Natural killer cell (primary cell): ENCODE data around the gene PPP3CA. TPM values are rescaled to one million over a fixed set of nuclear protein-coding genes. Genes with fewer than 3 reads are reported as not detected.

Source experiments
- ATAC-seq, 3 donors: fragments of 150-1000 bp in 2 of 3; fragments of 200-7000 bp in 1 of 3; cut with Tn5 transposase; 1 replicate in 1 of 3; 2 replicates in 2 of 3; pipeline ENCODE4 v1.10.0; 2021; ENCODE audit warnings: mild to moderate bottlenecking in 2 of 3, moderate library complexity in 2 of 3
- DNase-seq, 2 donors: peaks; one replicate each; pipeline versions ENCODE4 v3.0.0 to v3.0.0-alpha.2; 2013 to 2021; ENCODE audit warnings: mixed read lengths in 1 of 2
- H3K27ac ChIP-seq: one replicate; pipeline ENCODE4 v1.5.1; 2013; ENCODE audit warnings: mild to moderate bottlenecking, low read length
- H3K27me3 ChIP-seq: one replicate; pipeline ENCODE4 v1.6.1; 2013; ENCODE audit warnings: low read length; ENCODE audit not compliant: control insufficient read depth, insufficient read depth
- H3K36me3 ChIP-seq: one replicate; pipeline ENCODE4 v1.6.1; 2013; ENCODE audit warnings: low read length; ENCODE audit not compliant: control insufficient read depth, insufficient read depth
- H3K4me1 ChIP-seq: one replicate; pipeline ENCODE4 v1.6.1; 2013; ENCODE audit warnings: low read length; ENCODE audit not compliant: control insufficient read depth, insufficient read depth
- H3K4me3 ChIP-seq: one replicate; pipeline ENCODE4 v1.5.1; 2013; ENCODE audit warnings: low read length
- H3K9me3 ChIP-seq: one replicate; pipeline ENCODE4 v1.6.1; 2013; ENCODE audit warnings: low read length; ENCODE audit not compliant: control insufficient read depth, insufficient read depth
- H3K27ac Mint-ChIP-seq, 2 donors: one replicate each; pipeline ENCODE4 v1.8.0; 2022; ENCODE audit warnings: mild to moderate bottlenecking in 2 of 2, mixed read lengths in 2 of 2, moderate library complexity in 1 of 2
- H3K27me3 Mint-ChIP-seq, 2 donors: one replicate each; pipeline ENCODE4 v1.8.0; 2022; ENCODE audit warnings: low read depth in 2 of 2, mixed read lengths in 2 of 2
- H3K36me3 Mint-ChIP-seq: one replicate; pipeline ENCODE4 v1.8.0; 2022; ENCODE audit warnings: mixed read lengths
- H3K4me1 Mint-ChIP-seq, 2 donors: one replicate each; pipeline ENCODE4 v1.8.0; 2022; ENCODE audit warnings: mixed read lengths in 2 of 2
- H3K4me3 Mint-ChIP-seq: one replicate; pipeline ENCODE4 v1.8.0; 2022; ENCODE audit warnings: mild to moderate bottlenecking, moderate library complexity, mixed read lengths
- H3K9me3 Mint-ChIP-seq, 2 donors: one replicate each; pipeline ENCODE4 v1.8.0; 2022; ENCODE audit warnings: mixed read lengths in 2 of 2
- WGBS: methylation state at CpG from one replicate; pipeline ENCODE4 v1.1.7; 2013; ENCODE audit warnings: missing lambda C conversion rate; ENCODE audit not compliant: insufficient coverage; 5-methylcytosine and 5-hydroxymethylcytosine counted together
- intact Hi-C: fragments of 100-400 bp; cut with micrococcal nuclease; formaldehyde crosslinking; loops from one replicate; pipeline ENCODE4 v1.14.2; 2022
- total RNA-seq, 4 donors: library from RNA; stranded (reverse); fragments of 120-200 nt in 1 of 4; gene quantifications; one replicate each; pipeline versions ENCODE4 v1.2.3 to v1.2.4, GENCODE V29; 2013 to 2022
- TF ChIP-seq, protein P1 (sequence below): fragments of 200-600 bp; IDR thresholded peaks from one replicate; pipeline ENCODE4 v1.8.0; 2022; ENCODE audit warnings: antibody characterized with exemption

Gene PPP3CA
- total RNA-seq, 3 donors from 2014 or later (not counting 1 experiment from before 2014, with no cell fraction given), result 53.1 to 73.1 (median 58.0) TPM

DNA sequence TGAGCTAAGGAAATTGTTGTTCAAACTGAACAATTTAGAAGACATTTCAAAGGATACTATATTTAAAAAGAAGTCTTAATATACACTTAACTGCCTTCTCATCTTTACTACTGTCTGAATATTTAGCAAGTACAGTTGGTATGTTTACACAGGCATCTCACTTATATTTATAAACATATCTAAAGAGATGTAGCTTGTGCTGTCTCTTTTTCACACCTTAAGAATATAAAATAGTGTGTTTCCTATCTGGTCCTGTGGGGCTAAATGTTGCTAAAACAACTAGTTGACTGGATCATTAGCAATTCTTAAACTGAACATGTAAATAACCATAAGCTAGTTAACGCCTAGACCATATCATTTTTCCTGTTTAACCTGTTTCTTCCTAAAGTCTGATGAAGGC is 336.3 kb downstream of the PPP3CA start:
- ATAC-seq, result peak; percentile 44 to 68 (median 60)
- no peak for DNase-seq
- Mint-ChIP-seq H3K36me3 (no peaks in the 10 kb centered on the region), H3K27ac (peak overlapping the region; percentile 69 to 70), H3K27me3 (no peaks in the 10 kb centered on the region), H3K4me1 (peaks cover 22 to 28% of the 10 kb centered on the region in 2 donors), H3K9me3 (no peaks in the 10 kb centered on the region), H3K4me3 (no peak overlapping the region)
- TF ChIP-seq, protein P1, sequence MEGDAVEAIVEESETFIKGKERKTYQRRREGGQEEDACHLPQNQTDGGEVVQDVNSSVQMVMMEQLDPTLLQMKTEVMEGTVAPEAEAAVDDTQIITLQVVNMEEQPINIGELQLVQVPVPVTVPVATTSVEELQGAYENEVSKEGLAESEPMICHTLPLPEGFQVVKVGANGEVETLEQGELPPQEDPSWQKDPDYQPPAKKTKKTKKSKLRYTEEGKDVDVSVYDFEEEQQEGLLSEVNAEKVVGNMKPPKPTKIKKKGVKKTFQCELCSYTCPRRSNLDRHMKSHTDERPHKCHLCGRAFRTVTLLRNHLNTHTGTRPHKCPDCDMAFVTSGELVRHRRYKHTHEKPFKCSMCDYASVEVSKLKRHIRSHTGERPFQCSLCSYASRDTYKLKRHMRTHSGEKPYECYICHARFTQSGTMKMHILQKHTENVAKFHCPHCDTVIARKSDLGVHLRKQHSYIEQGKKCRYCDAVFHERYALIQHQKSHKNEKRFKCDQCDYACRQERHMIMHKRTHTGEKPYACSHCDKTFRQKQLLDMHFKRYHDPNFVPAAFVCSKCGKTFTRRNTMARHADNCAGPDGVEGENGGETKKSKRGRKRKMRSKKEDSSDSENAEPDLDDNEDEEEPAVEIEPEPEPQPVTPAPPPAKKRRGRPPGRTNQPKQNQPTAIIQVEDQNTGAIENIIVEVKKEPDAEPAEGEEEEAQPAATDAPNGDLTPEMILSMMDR, result no peak
- no peak overlapping the region for H3K4me3 ChIP-seq
- no peak overlapping the region for H3K27ac ChIP-seq
- H3K4me1 ChIP-seq, result peaks cover 6% of the 10 kb centered on the region
- whole genome bisulfite sequencing, result 30% methylated on average over 1 of the region's 1 CpG
- no peaks in the 10 kb centered on the region for H3K36me3 ChIP-seq
- intact Hi-C loops, result loop anchor here (5.0 kb wide), 1 partner anchor 36 kb away; no protein-coding TSS in a partner anchor
- H3K9me3 ChIP-seq, result no peaks in the 10 kb centered on the region
- H3K27me3 ChIP-seq, result no peaks in the 10 kb centered on the region

DNA sequence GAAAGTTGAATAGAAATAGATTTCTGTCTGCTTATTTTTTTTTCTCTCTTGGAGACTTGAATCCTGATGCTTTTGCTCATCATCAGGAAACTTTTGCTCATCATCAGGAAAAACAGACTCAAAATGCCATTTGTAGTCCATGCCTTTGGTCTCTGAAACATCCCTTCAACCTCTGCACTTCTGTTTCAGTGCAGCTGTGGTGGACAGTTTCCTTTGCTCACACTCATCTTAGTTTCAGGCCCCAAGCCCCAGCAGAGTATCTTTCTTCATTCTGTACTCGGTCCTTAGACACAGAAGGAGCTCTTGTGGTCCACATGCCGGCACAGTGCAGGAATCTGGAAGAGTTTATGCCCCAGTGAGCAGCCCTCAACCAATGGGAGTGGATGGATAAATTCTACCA is 337.9 kb downstream of the PPP3CA start:
- ATAC-seq (no peak), DNase-seq (no peak)
- TF ChIP-seq, protein P1, result no peak
- 70% methylated on average over 2 of the region's 2 CpGs for WGBS
- intact Hi-C loops, result no loop called here
- H3K4me3 ChIP-seq, result no peak overlapping the region
- H3K4me1 ChIP-seq, result peaks cover 3% of the 10 kb centered on the region
- H3K9me3 ChIP-seq, result no peaks in the 10 kb centered on the region
- Mint-ChIP-seq H3K9me3 (peaks cover 0 to 2% of the 10 kb centered on the region in 2 donors), H3K4me1 (peaks cover 18 to 25% of the 10 kb centered on the region in 2 donors), H3K27me3 (no peaks in the 10 kb centered on the region), H3K27ac (peak overlapping the region in 1 of 2 donors; percentile 38), H3K36me3 (no peaks in the 10 kb centered on the region), H3K4me3 (no peak overlapping the region)
- no peak overlapping the region for H3K27ac ChIP-seq
- no peaks in the 10 kb centered on the region for H3K27me3 ChIP-seq
- H3K36me3 ChIP-seq, result no peaks in the 10 kb centered on the region

DNA sequence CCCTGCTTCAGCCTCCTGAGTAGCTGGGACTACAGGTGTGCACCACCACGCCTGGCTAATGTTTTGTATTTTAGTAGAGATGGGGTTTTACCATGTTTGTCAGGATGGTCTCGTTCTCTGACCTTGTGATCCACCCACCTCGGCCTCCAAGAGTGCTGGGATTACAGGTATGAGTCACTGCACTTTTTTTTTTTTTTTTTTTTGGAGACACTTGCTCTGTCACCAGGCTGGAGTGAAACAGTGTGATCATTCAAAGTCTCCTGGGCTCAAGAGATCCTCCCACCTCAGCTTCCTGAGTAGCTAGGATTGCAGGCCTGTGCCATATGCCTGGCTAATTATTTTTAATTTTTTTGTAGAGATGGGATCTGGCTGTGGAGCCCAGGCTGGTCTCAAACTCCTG is 338.8 kb downstream of the PPP3CA start:
- DNase-seq, result no peak
- Histone ChIP-seq H3K27ac (no peak overlapping the region), H3K4me1 (peaks cover 3% of the 10 kb centered on the region), H3K4me3 (no peak overlapping the region), H3K36me3 (no peaks in the 10 kb centered on the region), H3K27me3 (no peaks in the 10 kb centered on the region), H3K9me3 (no peaks in the 10 kb centered on the region)
- H3K4me3 Mint-ChIP-seq, result no peak overlapping the region
- ATAC-seq, result no peak
- TF ChIP-seq, protein P1, result no peak
- H3K27ac Mint-ChIP-seq, result no peak overlapping the region
- H3K4me1 Mint-ChIP-seq, result peaks cover 18 to 25% of the 10 kb centered on the region in 2 donors
- H3K36me3 Mint-ChIP-seq, result peaks cover 3% of the 10 kb centered on the region
- intact Hi-C loops, result no loop called here
- H3K27me3 Mint-ChIP-seq, result no peaks in the 10 kb centered on the region
- H3K9me3 Mint-ChIP-seq, result peaks cover 0 to 2% of the 10 kb centered on the region in 2 donors
- 89% methylated on average over 3 of the region's 3 CpGs for WGBS

DNA sequence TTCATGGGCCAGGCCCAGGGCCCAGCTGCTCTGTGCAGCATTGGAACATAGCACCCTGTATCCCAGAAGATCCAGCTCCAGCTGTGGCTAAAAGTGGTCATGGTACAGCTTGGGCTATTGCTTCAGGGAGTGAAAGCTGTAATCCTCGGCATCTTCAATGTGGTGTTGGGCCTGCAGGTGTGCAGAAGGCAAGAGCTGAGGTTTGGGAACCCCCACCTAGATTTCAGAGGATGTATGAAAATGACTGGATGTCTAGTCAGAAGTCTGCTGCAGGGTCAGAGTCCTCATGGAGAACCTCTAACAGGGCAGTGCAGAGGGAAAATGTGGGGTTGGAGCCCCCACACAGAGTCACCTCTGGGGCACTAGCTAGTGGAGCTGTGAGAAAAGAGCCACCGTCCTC is 341.7 kb downstream of the PPP3CA start:
- no peak for ATAC-seq

More for the DNA sequence above, 341.7 kb downstream of the PPP3CA start:
- intact Hi-C loops, result no loop called here
- 91% methylated on average over 2 of the region's 2 CpGs for WGBS
- H3K4me1 ChIP-seq, result peaks cover 3% of the 10 kb centered on the region
- no peaks in the 10 kb centered on the region for H3K36me3 ChIP-seq
- Mint-ChIP-seq H3K27ac (no peak overlapping the region), H3K4me3 (no peak overlapping the region), H3K4me1 (peaks cover 10 to 14% of the 10 kb centered on the region in 2 donors), H3K36me3 (peaks cover 7% of the 10 kb centered on the region), H3K9me3 (peaks cover 0 to 2% of the 10 kb centered on the region in 2 donors), H3K27me3 (no peaks in the 10 kb centered on the region)
- TF ChIP-seq, protein P1, result no peak
- H3K27ac ChIP-seq, result no peak overlapping the region
- H3K9me3 ChIP-seq, result no peaks in the 10 kb centered on the region
- DNase-seq, result no peak
- H3K27me3 ChIP-seq, result no peaks in the 10 kb centered on the region
- H3K4me3 ChIP-seq, result no peak overlapping the region
